Stimulated activated naive CD4-positive, alpha-beta T cell (primary cell): ENCODE data around the gene GABBR2.

Experiments
- DNase-seq, 6 experiments: peaks; one replicate each; lab custom pipeline; 2025; lab: John Stamatoyannopoulos, UW

GABBR2 gene

DNA sequence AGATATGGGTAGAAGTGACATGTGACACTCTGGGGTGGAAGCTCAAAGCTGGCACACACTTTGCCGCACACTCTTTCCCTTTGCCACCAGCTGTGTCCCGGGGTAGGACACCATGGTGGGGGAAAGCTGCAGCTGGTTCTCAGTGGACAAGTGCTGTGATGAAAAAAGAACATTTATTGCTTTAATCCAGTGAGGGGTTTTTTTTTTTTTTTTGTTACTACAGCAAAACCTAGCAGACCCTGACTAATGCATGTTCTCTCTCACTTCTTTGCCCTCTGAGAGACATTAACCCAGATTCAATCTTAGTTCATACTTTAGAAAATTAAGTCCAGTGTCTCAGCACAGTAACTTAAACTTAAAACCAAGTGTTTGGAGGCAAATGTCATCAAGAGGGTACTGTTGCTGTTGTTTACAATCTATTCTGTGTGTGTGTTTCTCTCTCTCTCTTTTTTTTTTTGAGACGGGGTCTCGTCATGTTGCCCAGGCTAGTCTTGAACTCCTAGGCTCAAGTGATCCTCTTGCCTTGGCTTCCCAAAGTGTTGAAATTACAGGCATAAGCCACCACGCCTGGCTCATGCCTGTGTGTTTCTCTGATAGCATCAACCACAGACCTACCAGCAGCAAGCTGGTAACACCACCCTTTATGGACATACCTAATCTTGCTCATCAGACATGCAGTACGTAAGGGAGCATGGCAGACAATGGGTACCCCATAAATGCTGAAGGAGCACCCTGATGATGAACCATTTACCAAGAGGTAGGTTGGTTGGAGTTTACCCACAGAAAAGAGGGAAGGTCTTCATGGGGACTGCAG is 368.5 kb downstream of the GABBR2 start:
- DNase-seq: no peak

DNA sequence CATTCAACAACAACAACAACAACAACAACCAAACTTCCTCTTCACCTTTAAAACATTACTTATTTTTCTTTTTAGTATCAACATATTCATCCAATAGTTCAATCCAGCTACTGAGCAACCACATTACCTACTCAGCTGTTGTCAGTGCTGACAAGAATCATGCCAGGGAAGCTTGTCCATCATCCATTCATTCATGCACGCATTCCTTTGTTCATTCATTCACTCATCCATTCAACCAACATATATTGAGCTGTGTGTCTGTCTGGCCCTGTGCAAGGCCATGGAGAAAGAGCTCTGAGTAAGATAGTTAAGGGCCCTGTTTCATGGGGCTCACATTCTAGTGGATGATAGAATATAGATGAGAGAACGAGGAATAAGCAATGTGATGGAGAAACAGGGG is 373.1 kb downstream of the GABBR2 start:
- no peak for DNase-seq

GRCh38 chr9:98334796-98335195 is 373.9 kb downstream of the GABBR2 start:
- no peak for DNase-seq

- no peak for DNase-seq
These were observed 374.8 kb downstream of the GABBR2 start for GRCh38 chr9:98333703-98334582.

DNA sequence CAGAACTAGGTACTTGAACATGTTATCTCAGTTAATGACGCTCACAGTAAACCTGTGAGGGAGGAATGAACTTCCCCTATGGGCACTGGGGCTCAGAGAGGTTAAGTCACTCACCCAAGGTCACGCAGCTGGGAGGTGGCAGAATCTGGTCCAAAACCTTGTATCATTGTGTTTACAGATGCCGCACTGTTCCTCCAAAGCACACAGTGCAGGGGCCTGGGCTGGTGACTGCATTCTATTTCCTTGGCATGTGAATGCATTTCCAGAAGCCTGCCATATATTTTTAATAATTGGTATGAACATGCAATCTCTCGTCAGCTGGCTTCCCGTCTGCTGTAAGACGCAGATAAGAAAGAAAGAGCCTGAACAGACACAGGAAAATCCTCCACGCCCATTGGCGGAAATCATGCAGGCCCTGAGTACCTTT is 376.3 kb downstream of the GABBR2 start:
- no peak for DNase-seq

GRCh38 chr9:98331536-98332259 is 377.0 kb downstream of the GABBR2 start:
- DNase-seq: no peak

- DNase-seq: no peak
These were observed 377.9 kb downstream of the GABBR2 start for GRCh38 chr9:98330831-98331230.

DNA sequence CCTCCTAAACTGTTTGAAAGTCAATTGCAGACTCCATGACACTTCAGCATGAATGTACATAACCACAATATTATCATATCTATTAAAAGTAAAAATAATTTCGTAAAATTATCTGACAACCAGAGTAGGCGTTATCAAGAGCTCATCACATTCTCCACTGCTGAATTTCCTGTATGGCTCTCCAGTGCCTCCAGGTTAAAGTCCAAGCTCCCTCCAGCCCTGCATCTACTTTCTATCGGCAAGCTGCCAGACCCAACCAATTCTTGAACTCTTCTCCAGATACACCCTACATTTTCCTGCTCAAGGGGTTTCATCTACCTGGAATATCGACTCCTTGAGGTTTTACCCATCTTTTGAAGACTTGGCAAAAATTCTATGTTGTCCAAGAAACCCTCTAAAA is 378.8 kb downstream of the GABBR2 start:
- no peak for DNase-seq

GRCh38 chr9:98329281-98329680 is 379.5 kb downstream of the GABBR2 start:
- no peak for DNase-seq

GRCh38 chr9:98328770-98329169 is 380.0 kb downstream of the GABBR2 start:
- DNase-seq: no peak

- no peak for DNase-seq
These were observed 380.6 kb downstream of the GABBR2 start for GRCh38 chr9:98328141-98328540.

DNA sequence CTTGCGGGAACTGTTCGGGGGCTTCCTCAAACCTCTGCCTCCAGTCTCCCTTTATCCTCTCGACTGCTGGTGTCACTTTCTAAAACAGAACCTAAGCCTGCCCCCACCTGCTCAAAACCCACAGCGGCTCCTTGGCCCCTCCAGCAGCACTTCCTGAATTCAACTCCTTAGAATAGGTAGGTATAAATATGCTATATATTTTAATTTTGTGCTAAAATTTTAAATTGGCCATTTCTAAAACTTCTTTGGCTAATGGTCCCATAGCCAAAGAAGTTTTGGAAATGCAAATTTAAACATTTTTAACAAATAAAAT is 381.5 kb downstream of the GABBR2 start:
- DNase-seq: no peak

- no peak for DNase-seq
These were observed 382.1 kb downstream of the GABBR2 start for GRCh38 chr9:98326459-98327248.

GRCh38 chr9:98324801-98325200 is 383.9 kb downstream of the GABBR2 start:
- no peak for DNase-seq

GRCh38 chr9:98323831-98324135 is 385.0 kb downstream of the GABBR2 start:
- DNase-seq: no peak

DNA sequence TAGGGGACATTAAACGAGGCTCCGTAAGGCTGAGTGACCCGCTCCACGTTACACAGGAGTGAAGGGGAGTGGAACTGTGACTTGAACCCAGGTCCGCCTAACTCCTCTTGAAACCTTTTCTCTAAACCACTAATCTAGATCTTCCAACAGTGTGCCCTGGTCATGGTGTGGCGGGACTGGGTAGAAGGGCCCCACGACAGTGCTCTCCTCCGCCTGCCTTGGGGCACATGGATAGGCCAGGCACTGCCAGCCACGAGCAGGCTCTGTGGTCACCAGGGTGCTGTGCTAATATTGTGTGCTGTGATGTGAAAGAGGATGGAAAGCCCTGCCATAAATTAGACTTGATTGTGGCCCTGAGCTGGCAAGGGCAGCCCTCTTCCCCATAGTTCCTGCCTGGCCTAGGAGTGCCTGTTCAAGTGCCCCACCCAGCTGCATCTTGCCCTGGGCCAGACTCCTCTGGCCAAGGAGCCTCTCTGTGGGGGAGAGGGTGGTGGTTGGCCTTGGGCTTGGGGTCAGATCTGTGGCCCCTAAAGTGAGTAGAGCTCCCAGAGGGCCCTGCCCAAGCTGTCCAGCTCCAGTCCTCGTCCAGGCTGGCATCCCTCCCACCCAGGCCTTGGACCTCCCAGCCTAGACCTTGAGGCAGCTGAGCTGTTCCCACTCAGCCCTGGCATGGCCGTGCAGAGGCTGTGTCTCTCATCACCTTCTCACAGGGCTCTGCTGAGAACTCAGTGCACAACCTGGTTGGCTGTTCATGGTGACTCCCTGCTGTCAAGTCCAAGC is 385.5 kb downstream of the GABBR2 start:
- DNase-seq: no peak

DNA sequence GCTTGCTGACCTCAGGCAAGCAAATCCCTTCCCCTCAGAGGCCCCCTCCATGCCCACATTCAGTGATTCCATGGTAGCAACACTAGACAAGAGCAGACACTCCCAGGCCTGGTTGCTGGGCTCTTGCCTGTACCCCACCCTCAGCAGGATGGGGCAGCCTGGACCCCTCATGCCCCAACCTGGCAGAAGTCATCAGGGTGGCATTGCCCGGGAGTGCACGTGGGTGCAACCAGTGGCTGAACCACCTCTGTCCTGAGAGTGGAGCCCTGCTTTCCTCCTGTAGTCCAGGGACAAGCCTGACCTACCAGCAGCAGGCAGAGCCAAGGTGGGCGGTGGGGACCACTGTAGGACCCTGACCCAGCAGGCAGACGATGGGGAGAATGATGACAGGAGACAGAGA is 387.5 kb downstream of the GABBR2 start:
- no peak for DNase-seq

- no peak for DNase-seq
These were observed 389.8 kb downstream of the GABBR2 start for GRCh38 chr9:98318834-98319478.

DNA sequence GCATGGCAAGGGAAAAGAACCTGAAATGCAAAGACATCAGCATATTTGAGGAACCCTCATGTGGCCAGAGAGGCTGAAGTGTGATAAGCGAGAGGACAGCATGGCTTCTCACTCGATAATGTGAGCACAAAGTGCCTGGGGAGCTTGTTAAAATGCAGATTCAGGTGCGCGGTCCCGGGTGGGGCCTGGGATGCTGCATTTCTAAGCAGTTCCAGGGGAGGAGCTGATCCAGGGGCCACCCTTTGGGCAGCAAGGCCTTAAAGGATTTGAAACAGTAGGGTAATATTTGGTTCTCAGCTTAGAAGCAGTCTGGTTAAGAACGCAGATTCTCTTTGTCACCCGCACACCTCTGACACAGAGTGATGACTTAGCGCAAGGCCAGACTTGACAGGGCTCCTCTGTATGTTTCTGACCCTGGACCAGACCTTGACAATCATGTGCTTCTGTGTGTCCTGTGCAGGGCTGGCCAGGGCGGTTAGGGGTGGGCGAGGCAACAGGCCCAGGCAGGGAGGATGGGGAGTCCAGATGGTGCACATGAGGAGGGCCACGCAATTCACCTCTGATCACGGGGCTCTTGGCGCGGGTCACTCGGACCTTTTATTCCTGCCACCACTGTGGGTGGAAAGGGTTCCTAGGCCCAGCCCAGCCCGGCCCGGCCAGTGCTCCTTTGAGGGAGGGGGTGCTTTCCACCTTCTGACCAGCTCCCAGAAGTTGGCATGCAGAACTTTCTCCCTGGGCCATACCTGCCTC is 390.5 kb downstream of the GABBR2 start:
- no peak for DNase-seq
